ENCODE results near the gene BTBD7.

DNA sequence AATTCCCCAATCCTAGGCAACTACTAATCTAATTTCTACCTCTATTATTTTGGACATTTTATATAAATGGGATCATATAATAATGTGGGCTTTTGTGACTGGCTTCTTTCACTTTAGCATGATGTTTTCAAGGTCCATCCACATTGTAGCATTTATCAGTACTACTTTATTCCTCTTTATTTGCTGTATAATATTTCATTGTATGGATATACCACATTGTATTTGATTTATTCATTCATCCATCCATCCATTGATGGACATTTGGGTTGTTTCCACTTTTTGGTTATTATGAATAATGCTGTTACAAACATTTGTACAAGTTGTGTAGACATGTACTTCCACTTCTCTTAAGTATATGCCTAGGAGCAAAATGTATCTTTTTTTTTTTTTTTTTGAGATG lies 17.3 kb downstream of the BTBD7 start:
- TF ChIP-seq, protein P1, sequence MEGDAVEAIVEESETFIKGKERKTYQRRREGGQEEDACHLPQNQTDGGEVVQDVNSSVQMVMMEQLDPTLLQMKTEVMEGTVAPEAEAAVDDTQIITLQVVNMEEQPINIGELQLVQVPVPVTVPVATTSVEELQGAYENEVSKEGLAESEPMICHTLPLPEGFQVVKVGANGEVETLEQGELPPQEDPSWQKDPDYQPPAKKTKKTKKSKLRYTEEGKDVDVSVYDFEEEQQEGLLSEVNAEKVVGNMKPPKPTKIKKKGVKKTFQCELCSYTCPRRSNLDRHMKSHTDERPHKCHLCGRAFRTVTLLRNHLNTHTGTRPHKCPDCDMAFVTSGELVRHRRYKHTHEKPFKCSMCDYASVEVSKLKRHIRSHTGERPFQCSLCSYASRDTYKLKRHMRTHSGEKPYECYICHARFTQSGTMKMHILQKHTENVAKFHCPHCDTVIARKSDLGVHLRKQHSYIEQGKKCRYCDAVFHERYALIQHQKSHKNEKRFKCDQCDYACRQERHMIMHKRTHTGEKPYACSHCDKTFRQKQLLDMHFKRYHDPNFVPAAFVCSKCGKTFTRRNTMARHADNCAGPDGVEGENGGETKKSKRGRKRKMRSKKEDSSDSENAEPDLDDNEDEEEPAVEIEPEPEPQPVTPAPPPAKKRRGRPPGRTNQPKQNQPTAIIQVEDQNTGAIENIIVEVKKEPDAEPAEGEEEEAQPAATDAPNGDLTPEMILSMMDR (IDR thresholded peaks at IDR 0.05): no peak
- no peak for TF ChIP-seq POLR2A (IDR thresholded peaks at IDR 0.05)
